NCI-H446 treated with DMSO at 0.1 percent for 48 hours (cell line): ENCODE measurements around the gene PGM3.
"Not testable (repeated sequence)": the region's sequence is repeated elsewhere in the genome, so short reads cannot be mapped to it uniquely, and the experiment has no call there.

Source experiments
- DNase-seq: peaks from one replicate; lab custom pipeline; 2025; lab: John Stamatoyannopoulos, UW

The PGM3 gene

GRCh38 chr6:83192871-83193746 lies at the start of gene PGM3, which contains the start of gene RWDD2A:
PGM3 (minus strand) TSS chr6:83193265; CDS start chr6:83191012, 2,253 bp downstream.
RWDD2A (plus strand) TSS chr6:83193357; CDS start chr6:83194452, 1,095 bp downstream.
- DNase-seq = peak; percentile 58

DNA sequence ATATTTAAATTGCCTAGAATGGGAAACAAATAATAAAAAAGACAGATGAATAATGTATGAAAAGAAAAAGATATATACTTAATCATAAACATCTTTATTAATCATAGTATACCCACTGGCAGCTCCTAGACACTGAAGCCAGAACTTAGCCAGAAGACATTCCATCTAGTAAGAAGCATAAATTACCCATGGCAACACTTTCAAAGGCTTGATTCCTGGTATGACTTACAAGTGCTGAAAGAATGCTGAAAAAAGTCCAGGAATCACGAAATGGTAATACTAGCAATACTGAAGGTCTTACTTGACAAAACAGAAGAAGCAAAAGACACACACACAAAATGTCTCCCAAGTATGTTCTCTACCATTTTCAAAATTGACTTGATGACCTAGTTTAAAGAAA lies 38.1 kb upstream of the PGM3 start:
- DNase-seq = no peak

- no peak for DNase-seq
Measured at GRCh38 chr6:83226517-83226916, 33.5 kb upstream of the PGM3 start.

DNA sequence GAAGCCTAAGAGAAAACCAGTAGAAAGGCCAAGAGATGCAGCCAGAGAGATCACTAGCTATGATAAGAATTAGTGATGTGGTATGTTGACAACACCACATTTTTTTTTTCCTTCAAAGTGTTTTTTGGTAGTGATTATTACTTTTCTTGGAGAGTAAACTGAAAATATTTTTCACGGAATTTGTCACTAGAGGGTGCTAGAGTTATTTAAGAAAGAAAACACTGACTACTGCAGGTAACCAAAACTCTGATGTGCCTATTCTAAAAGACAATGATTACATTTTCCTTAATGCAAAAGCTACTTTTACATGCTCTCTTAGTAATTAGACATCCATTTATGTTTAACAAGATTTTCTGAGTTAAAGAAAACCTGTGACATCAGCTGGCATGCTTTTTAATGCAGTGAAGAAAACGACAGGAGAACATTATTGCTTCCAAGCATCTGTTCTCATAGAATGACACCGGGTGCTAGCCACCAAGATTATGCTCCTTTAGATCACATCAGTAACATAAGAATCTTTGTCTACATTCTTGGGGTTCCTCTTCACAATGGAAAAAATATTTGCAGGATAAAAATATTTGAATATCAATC lies 28.9 kb upstream of the PGM3 start:
- DNase-seq = no peak

- no peak for DNase-seq
Measured at GRCh38 chr6:83221276-83221675, 28.2 kb upstream of the PGM3 start.

GRCh38 chr6:83220121-83220520 lies 27.1 kb upstream of the PGM3 start:
- no peak for DNase-seq

DNA sequence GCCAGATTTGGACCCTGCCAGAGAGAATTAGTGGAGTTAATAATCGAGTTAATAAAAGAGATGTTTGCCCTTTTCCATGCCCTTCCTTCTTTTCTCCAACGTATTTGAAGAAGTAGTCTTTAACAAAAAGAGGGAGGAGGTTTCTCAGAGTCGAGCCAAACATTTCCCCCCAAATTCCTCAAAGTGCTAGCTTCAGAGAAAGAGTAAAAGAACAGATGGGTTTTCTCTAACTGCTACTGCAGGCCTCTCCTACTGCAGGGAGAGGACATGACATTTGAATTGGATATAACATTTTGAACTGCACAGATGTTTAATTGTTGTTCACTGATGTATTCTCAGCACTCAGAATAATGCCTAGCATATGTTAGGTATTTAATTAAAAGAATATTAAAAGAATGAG lies 25.6 kb upstream of the PGM3 start:
- DNase-seq = no peak

- DNase-seq = no peak
Measured at GRCh38 chr6:83216806-83217205, 23.7 kb upstream of the PGM3 start.

DNA sequence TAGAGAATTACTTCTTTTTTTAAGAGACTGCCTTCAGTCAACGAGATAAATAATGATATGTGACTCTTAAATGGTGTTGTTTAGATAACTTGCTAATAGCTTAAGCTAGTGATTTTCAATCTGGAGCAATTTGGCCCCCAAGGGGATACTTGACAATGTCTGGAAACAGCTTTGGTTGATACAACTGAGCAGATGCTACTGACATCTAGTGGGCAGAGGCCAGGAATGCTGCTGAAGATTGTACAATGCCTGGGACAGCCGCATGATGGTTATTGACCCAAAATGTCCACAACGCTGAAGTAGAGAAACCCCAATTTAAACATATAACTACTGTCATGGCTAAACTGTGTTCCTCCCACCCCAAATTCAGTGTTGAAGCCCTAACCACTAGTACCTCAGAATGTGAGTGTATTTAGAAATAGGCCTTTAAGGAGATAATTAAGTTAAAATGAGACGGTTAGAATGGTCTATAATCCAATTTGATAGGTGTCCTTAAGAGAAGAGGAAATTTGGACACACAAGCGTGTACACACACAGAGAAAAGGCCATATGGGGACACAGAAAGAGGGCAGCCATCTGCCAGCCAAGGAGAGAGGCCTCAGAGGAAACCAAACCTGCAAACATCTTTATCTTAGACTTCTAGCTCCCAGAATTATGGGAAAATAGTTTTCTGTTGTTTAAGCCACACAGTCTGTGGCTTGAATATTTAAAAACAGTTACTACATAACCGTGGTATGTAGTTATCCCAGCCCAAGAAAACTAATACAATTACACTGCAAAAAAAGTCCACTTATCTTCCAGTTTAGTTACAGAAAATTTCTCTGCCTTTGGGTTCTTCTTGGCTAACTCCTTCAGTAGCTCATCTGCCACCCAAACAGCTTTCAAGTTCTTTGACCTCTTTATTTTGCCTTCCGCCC lies 22.3 kb upstream of the PGM3 start:
- peak; percentile 41 for DNase-seq

DNA sequence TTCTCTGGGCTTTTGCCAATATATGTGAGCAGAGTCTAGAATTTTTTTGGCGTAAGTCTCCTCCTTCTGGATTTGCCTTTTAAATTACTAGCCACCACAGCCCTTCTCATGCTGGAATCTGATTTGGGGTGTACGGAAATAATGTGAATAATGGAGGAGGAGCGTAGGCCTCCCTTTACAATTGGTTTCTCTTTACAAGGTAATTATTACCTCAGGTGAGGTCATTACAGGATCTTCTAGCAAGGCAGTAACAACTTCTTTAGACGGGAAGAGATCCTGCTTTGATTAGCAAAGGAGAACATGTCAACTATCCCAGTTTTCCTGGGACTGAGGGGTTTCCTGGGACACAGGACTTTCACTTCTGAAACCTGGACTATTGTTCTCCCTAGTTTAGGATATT lies 9.0 kb upstream of the PGM3 start:
- DNase-seq = no peak

DNA sequence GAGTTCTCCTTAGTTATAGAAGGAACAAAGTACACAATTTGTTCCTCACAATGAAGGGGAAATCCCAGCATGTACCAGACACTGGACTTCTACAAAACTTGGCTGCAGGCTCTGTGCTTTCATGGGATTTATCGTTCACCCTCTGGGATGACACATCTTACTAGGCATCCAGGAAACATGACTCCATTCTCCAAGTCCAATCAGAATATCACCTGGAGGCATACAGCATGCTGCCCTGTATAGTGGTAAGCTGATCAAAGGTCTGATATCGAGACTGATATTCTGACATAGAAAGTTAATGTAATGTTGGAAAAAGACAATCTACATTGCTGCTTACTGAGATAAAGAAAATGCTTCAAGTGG lies 6.8 kb upstream of the PGM3 start:
- DNase-seq = no peak

- no peak for DNase-seq
Measured at GRCh38 chr6:83199173-83199862, 6.3 kb upstream of the PGM3 start.

- no peak for DNase-seq
Measured at GRCh38 chr6:83198486-83199172, 5.6 kb upstream of the PGM3 start.

DNA sequence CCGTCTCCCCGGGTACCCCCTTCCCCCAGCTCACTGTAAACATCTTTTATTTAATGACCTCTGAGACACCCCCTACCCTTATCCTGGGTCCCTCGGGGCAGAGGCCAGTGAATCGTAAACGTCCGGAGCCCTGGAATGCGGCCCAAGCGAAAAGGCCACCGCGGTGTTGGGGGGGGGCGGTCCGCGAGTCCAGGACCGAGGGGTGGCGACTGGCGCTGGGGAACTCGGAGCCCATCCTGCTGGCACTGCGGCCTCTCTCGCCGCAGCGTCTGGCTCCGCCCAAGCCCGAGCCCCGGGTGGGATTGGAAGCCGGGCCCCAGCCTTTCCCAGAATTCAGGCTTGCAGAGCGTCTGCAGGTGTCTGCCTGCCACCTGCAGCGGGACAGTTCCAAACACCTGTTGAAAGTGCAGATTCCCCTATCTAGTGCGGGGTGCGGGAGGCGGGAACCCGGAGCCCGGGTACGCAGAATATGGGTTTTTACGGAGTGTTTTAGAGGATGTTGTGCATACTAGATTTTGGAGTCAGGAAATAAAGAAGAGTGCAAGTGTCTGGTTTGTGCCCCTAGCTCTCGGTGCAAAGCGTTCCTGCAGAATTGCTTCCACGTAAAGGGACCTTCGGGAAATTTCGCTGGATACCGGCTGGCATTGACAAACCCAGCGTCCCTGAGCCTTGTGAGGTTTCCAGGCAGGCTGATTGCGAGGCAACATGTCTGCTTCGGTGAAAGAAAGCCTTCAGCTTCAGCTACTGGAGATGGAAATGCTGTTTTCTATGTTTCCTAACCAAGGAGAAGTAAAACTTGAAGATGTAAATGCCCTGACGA lies 892 bp upstream of the PGM3 start:
- no peak for DNase-seq

- DNase-seq = no peak
Measured at GRCh38 chr6:83192456-83192855, 609 bp downstream of the PGM3 start.

GRCh38 chr6:83191974-83192373 lies 1.1 kb downstream of the PGM3 start:
- DNase-seq = not testable (repeated sequence)

- DNase-seq = no peak
Measured at GRCh38 chr6:83190626-83191025, 2.4 kb downstream of the PGM3 start.

GRCh38 chr6:83188501-83188900 lies 4.6 kb downstream of the PGM3 start:
- no peak for DNase-seq

- no peak for DNase-seq
Measured at GRCh38 chr6:83185096-83185495, 8.0 kb downstream of the PGM3 start.

DNA sequence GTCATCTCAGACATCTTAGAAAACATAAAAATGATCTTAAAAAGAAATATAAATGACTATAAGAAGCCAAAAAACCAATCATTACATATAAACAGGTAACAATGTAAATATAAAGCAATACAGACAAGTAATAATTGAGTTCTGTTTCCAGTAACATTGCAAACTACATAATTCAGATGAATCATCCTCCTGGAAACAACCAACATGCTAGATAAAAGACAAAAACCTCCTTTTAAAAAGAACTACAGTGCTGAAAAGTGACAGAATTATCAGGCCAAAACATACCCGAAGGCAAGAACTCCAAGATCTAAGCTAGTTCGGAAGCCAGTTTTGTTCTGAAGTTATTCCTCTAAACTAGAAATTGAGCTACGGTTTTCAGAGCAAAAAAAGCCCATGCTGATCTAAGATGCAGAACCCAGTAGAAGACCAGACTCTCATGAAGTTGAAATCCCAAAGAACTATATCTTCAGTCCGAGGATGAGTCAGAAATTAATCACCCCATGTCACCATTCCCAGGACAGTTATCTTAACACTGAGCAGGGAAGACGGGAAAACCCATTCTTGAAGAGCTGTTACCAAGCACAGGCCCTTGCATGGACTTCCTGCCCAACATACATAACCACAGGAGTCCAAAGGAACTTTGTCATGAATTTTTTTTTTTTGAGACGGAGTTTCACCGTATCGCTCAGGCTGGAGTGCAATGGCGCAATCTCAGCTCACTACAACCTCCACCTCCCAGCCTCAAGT lies 9.8 kb downstream of the PGM3 start:
- DNase-seq = no peak
